ENCODE results near the gene ZG16B.

GRCh38 chr16:2852731-2853507 lies 22.8 kb downstream of the ZG16B start:
- TF ChIP-seq POLR2A (IDR thresholded peaks at IDR 0.05; ENCODE audit: low read depth, low read length) (no peak), POLR2AphosphoS5 (IDR thresholded peaks at IDR 0.05; ENCODE audit: low read depth, low read length) (no peak)

Measured in GM12891 (cell line).